ENCODE measurements around the gene STK35. TPM values are rescaled to one million over a fixed set of nuclear protein-coding genes. Genes with fewer than 3 reads are reported as not detected.
"Not testable (repeated sequence)": the region's sequence is repeated elsewhere in the genome, so short reads cannot be mapped to it uniquely, and the experiment has no call there.

Gene STK35
- polyA plus RNA-seq, 4 donors, result 17.0 to 18.8 (median 17.1) TPM

- no peak for DNase-seq (ENCODE audit: low read depth in 4 of 4, low spot score in 3 of 4)
Observed at GRCh38 chr20:2156224-2156623, 54.6 kb downstream of the STK35 start.

- no peak for DNase-seq (ENCODE audit: low read depth in 4 of 4, low spot score in 3 of 4)
Observed at GRCh38 chr20:2156666-2157624, 55.3 kb downstream of the STK35 start.

GRCh38 chr20:2162125-2162822, 60.6 kb downstream of the STK35 start:
- no peak for DNase-seq (ENCODE audit: low read depth in 4 of 4, low spot score in 3 of 4)

- DNase-seq (ENCODE audit: low read depth in 4 of 4, low spot score in 3 of 4), result no peak
Observed at GRCh38 chr20:2162823-2163166, 61.2 kb downstream of the STK35 start.

GRCh38 chr20:2163312-2163711, 61.7 kb downstream of the STK35 start:
- no peak for DNase-seq (ENCODE audit: low read depth in 4 of 4, low spot score in 3 of 4)

- no peak for DNase-seq (ENCODE audit: low read depth in 4 of 4, low spot score in 3 of 4)
Observed at GRCh38 chr20:2163757-2164156, 62.1 kb downstream of the STK35 start.

GRCh38 chr20:2164421-2164820, 62.8 kb downstream of the STK35 start:
- DNase-seq (ENCODE audit: low read depth in 4 of 4, low spot score in 3 of 4), result no peak

- DNase-seq (ENCODE audit: low read depth in 4 of 4, low spot score in 3 of 4), result no peak
Observed at GRCh38 chr20:2164966-2165365, 63.3 kb downstream of the STK35 start.

GRCh38 chr20:2165871-2166270, 64.2 kb downstream of the STK35 start:
- DNase-seq (ENCODE audit: low read depth in 4 of 4, low spot score in 3 of 4), result no peak

- DNase-seq (ENCODE audit: low read depth in 4 of 4, low spot score in 3 of 4), result no peak
Observed at GRCh38 chr20:2167112-2167511, 65.5 kb downstream of the STK35 start.

- DNase-seq (ENCODE audit: low read depth in 4 of 4, low spot score in 3 of 4), result no peak
Observed at GRCh38 chr20:2168946-2169345, 67.3 kb downstream of the STK35 start.

- DNase-seq (ENCODE audit: low read depth in 4 of 4, low spot score in 3 of 4), result no peak
Observed at GRCh38 chr20:2169456-2170088, 67.9 kb downstream of the STK35 start.

- no peak for DNase-seq (ENCODE audit: low read depth in 4 of 4, low spot score in 3 of 4)
Observed at GRCh38 chr20:2170404-2170803, 68.8 kb downstream of the STK35 start.

GRCh38 chr20:2171266-2171790, 69.7 kb downstream of the STK35 start:
- no peak for DNase-seq (ENCODE audit: low read depth in 4 of 4, low spot score in 3 of 4)

GRCh38 chr20:2171840-2172239, 70.2 kb downstream of the STK35 start:
- DNase-seq (ENCODE audit: low read depth in 4 of 4, low spot score in 3 of 4), result not testable (repeated sequence)

- DNase-seq (ENCODE audit: low read depth in 4 of 4, low spot score in 3 of 4), result peak; percentile 35 to 42 (median 37)
Observed at GRCh38 chr20:2172305-2173175, 70.9 kb downstream of the STK35 start.

GRCh38 chr20:2173186-2173585, 71.6 kb downstream of the STK35 start:
- no peak for DNase-seq (ENCODE audit: low read depth in 4 of 4, low spot score in 3 of 4)

- no peak for DNase-seq (ENCODE audit: low read depth in 4 of 4, low spot score in 3 of 4)
Observed at GRCh38 chr20:2174067-2174466, 72.4 kb downstream of the STK35 start.

- no peak for DNase-seq (ENCODE audit: low read depth in 4 of 4, low spot score in 3 of 4)
Observed at GRCh38 chr20:2176946-2177345, 75.3 kb downstream of the STK35 start.
